HG03175 (cell line): ENCODE data around the gene MYLK4.
A peak's percentile ranks its signal among the peaks of the same experiment; 100 is the strongest.

Source experiments
- ATAC-seq: cut with Tn5 transposase; IDR thresholded peaks from one replicate; pipeline ENCODE4 v1.9.1; 2021; ENCODE audit warnings: mild to moderate bottlenecking, moderate library complexity; ENCODE audit not compliant: unreplicated experiment

Gene MYLK4

GRCh38 chr6:2750832-2751231 is at the start of gene MYLK4:
Gene MYLK4 (minus strand): TSS chr6:2750922. CDS start chr6:2749294, 1,628 bp downstream.
- no peak for ATAC-seq

- ATAC-seq: no peak
These were observed 49.3 kb upstream of the MYLK4 start for GRCh38 chr6:2799936-2800527.

- no peak for ATAC-seq
These were observed 47.9 kb upstream of the MYLK4 start for GRCh38 chr6:2798586-2799134.

- no peak for ATAC-seq
These were observed 46.9 kb upstream of the MYLK4 start for GRCh38 chr6:2797564-2798031.

- no peak for ATAC-seq
These were observed 46.1 kb upstream of the MYLK4 start for GRCh38 chr6:2796861-2797260.

- no peak for ATAC-seq
These were observed 45.2 kb upstream of the MYLK4 start for GRCh38 chr6:2795956-2796355.

- no peak for ATAC-seq
These were observed 44.4 kb upstream of the MYLK4 start for GRCh38 chr6:2795162-2795561.

GRCh38 chr6:2794171-2794730 is 43.5 kb upstream of the MYLK4 start:
- ATAC-seq: no peak

GRCh38 chr6:2793534-2794151 is 42.9 kb upstream of the MYLK4 start:
- ATAC-seq: no peak

GRCh38 chr6:2792330-2793110 is 41.8 kb upstream of the MYLK4 start:
- ATAC-seq: no peak

- no peak for ATAC-seq
These were observed 40.8 kb upstream of the MYLK4 start for GRCh38 chr6:2791450-2791974.

GRCh38 chr6:2790588-2791449 is 40.1 kb upstream of the MYLK4 start:
- peak; percentile 86 for ATAC-seq

- no peak for ATAC-seq
These were observed 35.5 kb upstream of the MYLK4 start for GRCh38 chr6:2786269-2786668.

- no peak for ATAC-seq
These were observed 34.2 kb upstream of the MYLK4 start for GRCh38 chr6:2784930-2785329.

GRCh38 chr6:2784061-2784460 is 33.3 kb upstream of the MYLK4 start:
- ATAC-seq: no peak

GRCh38 chr6:2783188-2783963 is 32.7 kb upstream of the MYLK4 start:
- ATAC-seq: no peak

GRCh38 chr6:2782825-2783187 is 32.1 kb upstream of the MYLK4 start:
- no peak for ATAC-seq

- ATAC-seq: no peak
These were observed 31.6 kb upstream of the MYLK4 start for GRCh38 chr6:2782356-2782708.

- ATAC-seq: no peak
These were observed 31.1 kb upstream of the MYLK4 start for GRCh38 chr6:2781685-2782355.
